ENCODE measurements around the gene EXOC3L1. TPM values are rescaled to one million over a fixed set of nuclear protein-coding genes. Genes with fewer than 3 reads are reported as not detected.
A peak's percentile ranks its signal among the peaks of the same experiment; 100 is the strongest.

The EXOC3L1 gene
- total and polyA plus RNA-seq, 2 of the 13 experiments (the other 11 are each of a cell fraction or from before 2014, with no cell fraction given): 0.12 TPM; not detected in 1

DNA sequence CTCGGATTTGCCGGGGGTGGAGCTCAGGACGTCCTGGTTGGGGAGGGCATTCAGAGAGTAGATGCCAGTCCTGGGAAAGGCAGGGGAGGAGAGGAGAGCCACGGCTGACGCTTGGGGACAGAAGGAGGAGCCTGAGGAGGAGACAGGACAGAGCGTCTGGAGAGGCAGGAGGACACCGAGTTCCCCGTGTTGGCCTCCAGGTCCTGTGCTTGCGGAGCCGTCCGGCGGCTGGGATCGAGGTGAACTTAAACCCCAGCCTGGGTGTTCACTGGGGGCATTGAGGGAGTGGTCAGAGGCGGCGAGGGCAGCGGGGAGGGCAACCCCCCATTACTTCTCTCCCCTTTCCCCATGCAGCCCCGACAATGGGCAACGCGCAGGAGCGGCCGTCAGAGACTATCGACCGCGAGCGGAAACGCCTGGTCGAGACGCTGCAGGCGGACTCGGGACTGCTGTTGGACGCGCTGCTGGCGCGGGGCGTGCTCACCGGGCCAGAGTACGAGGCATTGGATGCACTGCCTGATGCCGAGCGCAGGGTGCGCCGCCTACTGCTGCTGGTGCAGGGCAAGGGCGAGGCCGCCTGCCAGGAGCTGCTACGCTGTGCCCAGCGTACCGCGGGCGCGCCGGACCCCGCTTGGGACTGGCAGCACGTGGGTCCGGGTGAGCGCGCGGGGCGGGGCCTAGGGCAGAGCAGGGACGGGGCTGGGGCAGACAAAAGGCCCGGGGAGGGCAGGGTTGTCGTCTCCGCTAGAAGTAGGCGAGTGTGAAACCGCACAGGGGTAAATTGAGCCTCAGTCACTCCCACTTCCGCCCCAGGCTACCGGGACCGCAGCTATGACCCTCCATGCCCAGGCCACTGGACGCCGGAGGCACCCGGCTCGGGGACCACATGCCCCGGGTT lies 15.9 kb downstream of the EXOC3L1 start (continued):
- TF ChIP-seq, protein P1, sequence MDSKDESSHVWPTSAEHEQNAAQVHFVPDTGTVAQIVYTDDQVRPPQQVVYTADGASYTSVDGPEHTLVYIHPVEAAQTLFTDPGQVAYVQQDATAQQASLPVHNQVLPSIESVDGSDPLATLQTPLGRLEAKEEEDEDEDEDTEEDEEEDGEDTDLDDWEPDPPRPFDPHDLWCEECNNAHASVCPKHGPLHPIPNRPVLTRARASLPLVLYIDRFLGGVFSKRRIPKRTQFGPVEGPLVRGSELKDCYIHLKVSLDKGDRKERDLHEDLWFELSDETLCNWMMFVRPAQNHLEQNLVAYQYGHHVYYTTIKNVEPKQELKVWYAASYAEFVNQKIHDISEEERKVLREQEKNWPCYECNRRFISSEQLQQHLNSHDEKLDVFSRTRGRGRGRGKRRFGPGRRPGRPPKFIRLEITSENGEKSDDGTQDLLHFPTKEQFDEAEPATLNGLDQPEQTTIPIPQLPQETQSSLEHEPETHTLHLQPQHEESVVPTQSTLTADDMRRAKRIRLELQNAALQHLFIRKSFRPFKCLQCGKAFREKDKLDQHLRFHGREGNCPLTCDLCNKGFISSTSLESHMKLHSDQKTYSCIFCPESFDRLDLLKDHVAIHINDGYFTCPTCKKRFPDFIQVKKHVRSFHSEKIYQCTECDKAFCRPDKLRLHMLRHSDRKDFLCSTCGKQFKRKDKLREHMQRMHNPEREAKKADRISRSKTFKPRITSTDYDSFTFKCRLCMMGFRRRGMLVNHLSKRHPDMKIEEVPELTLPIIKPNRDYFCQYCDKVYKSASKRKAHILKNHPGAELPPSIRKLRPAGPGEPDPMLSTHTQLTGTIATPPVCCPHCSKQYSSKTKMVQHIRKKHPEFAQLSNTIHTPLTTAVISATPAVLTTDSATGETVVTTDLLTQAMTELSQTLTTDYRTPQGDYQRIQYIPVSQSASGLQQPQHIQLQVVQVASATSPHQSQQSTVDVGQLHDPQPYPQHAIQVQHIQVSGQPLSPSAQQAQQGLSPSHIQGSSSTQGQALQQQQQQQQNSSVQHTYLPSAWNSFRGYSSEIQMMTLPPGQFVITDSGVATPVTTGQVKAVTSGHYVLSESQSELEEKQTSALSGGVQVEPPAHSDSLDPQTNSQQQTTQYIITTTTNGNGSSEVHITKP (CRISPR knock-in tag; IDR thresholded peaks at IDR 0.05; ENCODE audit: low read depth): peak; percentile 22; the same call in 1 of the 2 replicates
- TF ChIP-seq, protein P2, sequence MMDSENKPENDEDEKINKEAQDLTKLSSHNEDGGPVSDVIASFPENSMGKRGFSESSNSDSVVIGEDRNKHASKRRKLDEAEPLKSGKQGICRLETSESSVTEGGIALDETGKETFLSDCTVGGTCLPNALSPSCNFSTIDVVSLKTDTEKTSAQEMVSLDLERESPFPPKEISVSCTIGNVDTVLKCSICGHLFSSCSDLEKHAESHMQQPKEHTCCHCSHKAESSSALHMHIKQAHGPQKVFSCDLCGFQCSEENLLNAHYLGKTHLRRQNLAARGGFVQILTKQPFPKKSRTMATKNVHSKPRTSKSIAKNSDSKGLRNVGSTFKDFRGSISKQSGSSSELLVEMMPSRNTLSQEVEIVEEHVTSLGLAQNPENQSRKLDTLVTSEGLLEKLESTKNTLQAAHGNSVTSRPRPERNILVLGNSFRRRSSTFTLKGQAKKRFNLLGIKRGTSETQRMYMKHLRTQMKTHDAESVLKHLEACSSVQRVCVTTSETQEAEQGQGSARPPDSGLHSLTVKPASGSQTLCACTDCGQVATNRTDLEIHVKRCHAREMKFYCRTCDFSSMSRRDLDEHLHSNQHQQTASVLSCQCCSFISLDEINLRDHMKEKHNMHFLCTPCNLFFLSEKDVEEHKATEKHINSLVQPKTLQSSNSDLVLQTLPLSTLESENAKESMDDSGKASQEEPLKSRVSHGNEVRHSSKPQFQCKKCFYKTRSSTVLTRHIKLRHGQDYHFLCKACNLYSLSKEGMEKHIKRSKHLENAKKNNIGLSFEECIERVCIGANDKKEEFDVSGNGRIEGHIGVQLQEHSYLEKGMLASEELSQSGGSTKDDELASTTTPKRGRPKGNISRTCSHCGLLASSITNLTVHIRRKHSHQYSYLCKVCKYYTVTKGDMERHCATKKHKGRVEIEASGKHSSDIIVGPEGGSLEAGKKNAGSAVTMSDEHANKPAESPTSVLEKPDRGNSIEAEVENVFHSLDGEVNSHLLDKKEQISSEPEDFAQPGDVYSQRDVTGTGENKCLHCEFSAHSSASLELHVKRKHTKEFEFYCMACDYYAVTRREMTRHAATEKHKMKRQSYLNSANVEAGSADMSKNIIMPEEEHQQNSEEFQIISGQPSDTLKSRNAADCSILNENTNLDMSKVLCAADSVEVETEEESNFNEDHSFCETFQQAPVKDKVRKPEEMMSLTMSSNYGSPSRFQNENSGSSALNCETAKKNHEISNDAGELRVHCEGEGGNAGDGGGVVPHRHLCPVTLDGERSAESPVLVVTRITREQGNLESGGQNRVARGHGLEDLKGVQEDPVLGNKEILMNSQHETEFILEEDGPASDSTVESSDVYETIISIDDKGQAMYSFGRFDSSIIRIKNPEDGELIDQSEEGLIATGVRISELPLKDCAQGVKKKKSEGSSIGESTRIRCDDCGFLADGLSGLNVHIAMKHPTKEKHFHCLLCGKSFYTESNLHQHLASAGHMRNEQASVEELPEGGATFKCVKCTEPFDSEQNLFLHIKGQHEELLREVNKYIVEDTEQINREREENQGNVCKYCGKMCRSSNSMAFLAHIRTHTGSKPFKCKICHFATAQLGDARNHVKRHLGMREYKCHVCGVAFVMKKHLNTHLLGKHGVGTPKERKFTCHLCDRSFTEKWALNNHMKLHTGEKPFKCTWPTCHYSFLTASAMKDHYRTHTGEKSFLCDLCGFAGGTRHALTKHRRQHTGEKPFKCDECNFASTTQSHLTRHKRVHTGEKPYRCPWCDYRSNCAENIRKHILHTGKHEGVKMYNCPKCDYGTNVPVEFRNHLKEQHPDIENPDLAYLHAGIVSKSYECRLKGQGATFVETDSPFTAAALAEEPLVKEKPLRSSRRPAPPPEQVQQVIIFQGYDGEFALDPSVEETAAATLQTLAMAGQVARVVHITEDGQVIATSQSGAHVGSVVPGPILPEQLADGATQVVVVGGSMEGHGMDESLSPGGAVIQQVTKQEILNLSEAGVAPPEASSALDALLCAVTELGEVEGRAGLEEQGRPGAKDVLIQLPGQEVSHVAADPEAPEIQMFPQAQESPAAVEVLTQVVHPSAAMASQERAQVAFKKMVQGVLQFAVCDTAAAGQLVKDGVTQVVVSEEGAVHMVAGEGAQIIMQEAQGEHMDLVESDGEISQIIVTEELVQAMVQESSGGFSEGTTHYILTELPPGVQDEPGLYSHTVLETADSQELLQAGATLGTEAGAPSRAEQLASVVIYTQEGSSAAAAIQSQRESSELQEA (CRISPR knock-in tag; IDR thresholded peaks at IDR 0.05; ENCODE audit: not compliant biosample characterization): peak; percentile 91
- TF ChIP-seq IKZF4 (CRISPR knock-in tag; IDR thresholded peaks at IDR 0.05; ENCODE audit: borderline replicate concordance, low read depth, not compliant biosample characterization): peak; percentile 90
- no peak for TF ChIP-seq BRCA1 (CRISPR knock-in tag; IDR thresholded peaks at IDR 0.05)
- TF ChIP-seq, protein P3, sequence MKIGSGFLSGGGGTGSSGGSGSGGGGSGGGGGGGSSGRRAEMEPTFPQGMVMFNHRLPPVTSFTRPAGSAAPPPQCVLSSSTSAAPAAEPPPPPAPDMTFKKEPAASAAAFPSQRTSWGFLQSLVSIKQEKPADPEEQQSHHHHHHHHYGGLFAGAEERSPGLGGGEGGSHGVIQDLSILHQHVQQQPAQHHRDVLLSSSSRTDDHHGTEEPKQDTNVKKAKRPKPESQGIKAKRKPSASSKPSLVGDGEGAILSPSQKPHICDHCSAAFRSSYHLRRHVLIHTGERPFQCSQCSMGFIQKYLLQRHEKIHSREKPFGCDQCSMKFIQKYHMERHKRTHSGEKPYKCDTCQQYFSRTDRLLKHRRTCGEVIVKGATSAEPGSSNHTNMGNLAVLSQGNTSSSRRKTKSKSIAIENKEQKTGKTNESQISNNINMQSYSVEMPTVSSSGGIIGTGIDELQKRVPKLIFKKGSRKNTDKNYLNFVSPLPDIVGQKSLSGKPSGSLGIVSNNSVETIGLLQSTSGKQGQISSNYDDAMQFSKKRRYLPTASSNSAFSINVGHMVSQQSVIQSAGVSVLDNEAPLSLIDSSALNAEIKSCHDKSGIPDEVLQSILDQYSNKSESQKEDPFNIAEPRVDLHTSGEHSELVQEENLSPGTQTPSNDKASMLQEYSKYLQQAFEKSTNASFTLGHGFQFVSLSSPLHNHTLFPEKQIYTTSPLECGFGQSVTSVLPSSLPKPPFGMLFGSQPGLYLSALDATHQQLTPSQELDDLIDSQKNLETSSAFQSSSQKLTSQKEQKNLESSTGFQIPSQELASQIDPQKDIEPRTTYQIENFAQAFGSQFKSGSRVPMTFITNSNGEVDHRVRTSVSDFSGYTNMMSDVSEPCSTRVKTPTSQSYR (CRISPR knock-in tag; IDR thresholded peaks at IDR 0.05; ENCODE audit: borderline replicate concordance): no peak
- peak; percentile 89; the same call in 1 of the 2 replicates for TF ChIP-seq ZNF432 (CRISPR knock-in tag; IDR thresholded peaks at IDR 0.05; ENCODE audit: borderline replicate concordance)
- TF ChIP-seq ZFP1 (CRISPR knock-in tag; IDR thresholded peaks at IDR 0.05): no peak
- TF ChIP-seq ZNF615 (CRISPR knock-in tag; IDR thresholded peaks at IDR 0.05; ENCODE audit: borderline replicate concordance): no peak
- TF ChIP-seq NFIC (IDR thresholded peaks at IDR 0.05; ENCODE audit: low read length): no peak

Measured in HepG2 (cell line).